Measurements from ENCODE around the gene FZR1. TPM values are rescaled to one million over a fixed set of nuclear protein-coding genes. Genes with fewer than 3 reads are reported as not detected.
A peak's percentile ranks its signal among the peaks of the same experiment; 100 is the strongest.

Gene FZR1
- total and polyA plus RNA-seq, 2 experiments from 2014 or later, result 16.1 to 39.2 TPM

DNA sequence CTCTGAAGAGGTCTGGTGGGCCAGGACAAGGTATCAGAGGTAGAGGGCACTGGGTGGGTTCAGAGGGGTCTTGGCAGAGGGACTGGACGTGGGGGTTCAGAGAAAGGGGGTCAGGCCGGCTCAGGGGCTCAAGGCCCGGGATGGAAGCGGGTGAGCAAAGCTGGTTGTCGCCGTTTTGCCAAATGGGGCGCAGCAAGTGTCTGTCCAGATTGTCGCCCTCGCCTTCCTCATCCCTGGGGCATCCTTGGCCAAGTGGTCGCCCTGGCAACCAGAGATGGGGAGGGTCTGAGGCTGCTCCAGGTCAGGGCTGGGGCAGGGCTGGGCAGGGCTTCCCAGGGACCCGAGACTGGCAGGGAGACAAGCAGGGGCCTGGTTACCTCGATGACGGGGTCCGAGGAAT is 12.5 kb upstream of the FZR1 start:
- no peaks in the 10 kb centered on the region for H3K9me2 ChIP-seq (ENCODE audit: insufficient read depth)
- no peak overlapping the region for H3K4me3 ChIP-seq
- no peak overlapping the region for H3K27ac Mint-ChIP-seq
- H3K79me2 ChIP-seq (replicated peaks; ENCODE audit: insufficient read depth), result peaks cover 11% of the 10 kb centered on the region
- peak; percentile 9; the same call in 1 of the 3 replicates for ATAC-seq
- DNase-seq (ENCODE audit: low spot score), result no peak
- H3F3A ChIP-seq (replicated peaks; ENCODE audit: low read depth), result 0 out of 2 replicates have a peak, but pooled peaks cover 4% of the 10 kb centered on the region
- no peaks in the 10 kb centered on the region for H3K4me1 ChIP-seq (ENCODE audit: insufficient read depth)
- no peak overlapping the region for H3K4me3 Mint-ChIP-seq
- H2AFZ ChIP-seq, result no peak overlapping the region
- H3K36me3 Mint-ChIP-seq (ENCODE audit: low read depth), result peaks cover 47% of the 10 kb centered on the region
- H3K9me3 Mint-ChIP-seq, result no peaks in the 10 kb centered on the region; the same call in 2 of the 3 replicates
- no peaks in the 10 kb centered on the region for H3K4me1 Mint-ChIP-seq
- H3K36me3 ChIP-seq (ENCODE audit: insufficient read depth), result peaks cover 5% of the 10 kb centered on the region; the same call in 1 of the 2 replicates
- H3K27me3 ChIP-seq (ENCODE audit: insufficient read depth), result no peaks in the 10 kb centered on the region
- no peak overlapping the region for H3K27ac ChIP-seq (ENCODE audit: low read depth)
- peaks cover 8% of the 10 kb centered on the region for H3K27me3 Mint-ChIP-seq (ENCODE audit: insufficient read depth, low read depth, poor library complexity)
- H3K4me2 ChIP-seq, result no peak overlapping the region
- no peaks in the 10 kb centered on the region for H4K20me1 ChIP-seq (replicated peaks; ENCODE audit: insufficient read depth)
- no peak for TF ChIP-seq EZH2phosphoT487 (IDR thresholded peaks at IDR 0.05; ENCODE audit: unreplicated experiment)
- no peak for TF ChIP-seq CREB1 (CRISPR knock-in tag; IDR thresholded peaks at IDR 0.05; ENCODE audit: low read depth)
- TF ChIP-seq NANOG (IDR thresholded peaks at IDR 0.05; ENCODE audit: borderline replicate concordance), result no peak
- TF ChIP-seq, protein P1, sequence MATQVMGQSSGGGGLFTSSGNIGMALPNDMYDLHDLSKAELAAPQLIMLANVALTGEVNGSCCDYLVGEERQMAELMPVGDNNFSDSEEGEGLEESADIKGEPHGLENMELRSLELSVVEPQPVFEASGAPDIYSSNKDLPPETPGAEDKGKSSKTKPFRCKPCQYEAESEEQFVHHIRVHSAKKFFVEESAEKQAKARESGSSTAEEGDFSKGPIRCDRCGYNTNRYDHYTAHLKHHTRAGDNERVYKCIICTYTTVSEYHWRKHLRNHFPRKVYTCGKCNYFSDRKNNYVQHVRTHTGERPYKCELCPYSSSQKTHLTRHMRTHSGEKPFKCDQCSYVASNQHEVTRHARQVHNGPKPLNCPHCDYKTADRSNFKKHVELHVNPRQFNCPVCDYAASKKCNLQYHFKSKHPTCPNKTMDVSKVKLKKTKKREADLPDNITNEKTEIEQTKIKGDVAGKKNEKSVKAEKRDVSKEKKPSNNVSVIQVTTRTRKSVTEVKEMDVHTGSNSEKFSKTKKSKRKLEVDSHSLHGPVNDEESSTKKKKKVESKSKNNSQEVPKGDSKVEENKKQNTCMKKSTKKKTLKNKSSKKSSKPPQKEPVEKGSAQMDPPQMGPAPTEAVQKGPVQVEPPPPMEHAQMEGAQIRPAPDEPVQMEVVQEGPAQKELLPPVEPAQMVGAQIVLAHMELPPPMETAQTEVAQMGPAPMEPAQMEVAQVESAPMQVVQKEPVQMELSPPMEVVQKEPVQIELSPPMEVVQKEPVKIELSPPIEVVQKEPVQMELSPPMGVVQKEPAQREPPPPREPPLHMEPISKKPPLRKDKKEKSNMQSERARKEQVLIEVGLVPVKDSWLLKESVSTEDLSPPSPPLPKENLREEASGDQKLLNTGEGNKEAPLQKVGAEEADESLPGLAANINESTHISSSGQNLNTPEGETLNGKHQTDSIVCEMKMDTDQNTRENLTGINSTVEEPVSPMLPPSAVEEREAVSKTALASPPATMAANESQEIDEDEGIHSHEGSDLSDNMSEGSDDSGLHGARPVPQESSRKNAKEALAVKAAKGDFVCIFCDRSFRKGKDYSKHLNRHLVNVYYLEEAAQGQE (IDR thresholded peaks at IDR 0.05; ENCODE audit: unreplicated experiment), result no peak
- no peak for TF ChIP-seq POLR2AphosphoS5 (IDR thresholded peaks at IDR 0.05; ENCODE audit: low read depth)
- TF ChIP-seq, protein P2, sequence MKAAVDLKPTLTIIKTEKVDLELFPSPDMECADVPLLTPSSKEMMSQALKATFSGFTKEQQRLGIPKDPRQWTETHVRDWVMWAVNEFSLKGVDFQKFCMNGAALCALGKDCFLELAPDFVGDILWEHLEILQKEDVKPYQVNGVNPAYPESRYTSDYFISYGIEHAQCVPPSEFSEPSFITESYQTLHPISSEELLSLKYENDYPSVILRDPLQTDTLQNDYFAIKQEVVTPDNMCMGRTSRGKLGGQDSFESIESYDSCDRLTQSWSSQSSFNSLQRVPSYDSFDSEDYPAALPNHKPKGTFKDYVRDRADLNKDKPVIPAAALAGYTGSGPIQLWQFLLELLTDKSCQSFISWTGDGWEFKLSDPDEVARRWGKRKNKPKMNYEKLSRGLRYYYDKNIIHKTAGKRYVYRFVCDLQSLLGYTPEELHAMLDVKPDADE (IDR thresholded peaks at IDR 0.05), result no peak

- Histone ChIP-seq H3K4me3 (no peak overlapping the region), H3K27ac (ENCODE audit: low read depth) (no peak overlapping the region), H3K27me3 (ENCODE audit: insufficient read depth) (no peaks in the 10 kb centered on the region), H3K9me2 (ENCODE audit: insufficient read depth) (no peaks in the 10 kb centered on the region), H4K20me1 (replicated peaks; ENCODE audit: insufficient read depth) (peaks cover 1% of the 10 kb centered on the region; the same call in 1 of the 2 replicates), H3K79me2 (replicated peaks; ENCODE audit: insufficient read depth) (peaks cover 15% of the 10 kb centered on the region), H3K4me2 (no peak overlapping the region), H2AFZ (no peak overlapping the region), H3K4me1 (ENCODE audit: insufficient read depth) (0 out of 2 replicates have a peak, but pooled peaks cover under 1% of the 10 kb centered on the region), H3K36me3 (ENCODE audit: insufficient read depth) (peaks cover 5% of the 10 kb centered on the region; the same call in 1 of the 2 replicates), H3F3A (replicated peaks; ENCODE audit: low read depth) (0 out of 2 replicates have a peak, but pooled peaks cover 4% of the 10 kb centered on the region)
- Mint-ChIP-seq H3K27me3 (ENCODE audit: insufficient read depth, low read depth, poor library complexity) (peaks cover 8% of the 10 kb centered on the region), H3K4me1 (peaks cover 1% of the 10 kb centered on the region; the same call in 1 of the 3 replicates), H3K27ac (no peak overlapping the region), H3K36me3 (ENCODE audit: low read depth) (peaks cover 49% of the 10 kb centered on the region), H3K4me3 (no peak overlapping the region), H3K9me3 (no peaks in the 10 kb centered on the region; the same call in 2 of the 3 replicates)
- ATAC-seq (peak; percentile 99), DNase-seq (ENCODE audit: low spot score) (peak; percentile 86)
- TF ChIP-seq ZNF462 (CRISPR knock-in tag; IDR thresholded peaks at IDR 0.05) (no peak), ZNF331 (CRISPR knock-in tag; IDR thresholded peaks at IDR 0.05; ENCODE audit: low read depth) (no peak), CREB1 (CRISPR knock-in tag; IDR thresholded peaks at IDR 0.05; ENCODE audit: low read depth) (no peak)
These were observed 12.1 kb upstream of the FZR1 start for GRCh38 chr19:3494051-3494450.
